Panc1 (cell line): ENCODE measurements around the gene PDE11A. TPM values are rescaled to one million over a fixed set of nuclear protein-coding genes. Genes with fewer than 3 reads are reported as not detected.
A peak's percentile ranks its signal among the peaks of the same experiment; 100 is the strongest.

Experiments used
- ATAC-seq: fragments of 200-7000 bp; cut with Tn5 transposase; 2 replicates; pipeline ENCODE4 v1.9.1; 2020; ENCODE audit warnings: mild to moderate bottlenecking, moderate library complexity
- BruUV-seq: library from RNA; stranded (reverse); fragments of 400-500 nt; replicated peaks from 2 replicates; lab custom pipeline; 2021; lab: Mats Ljungman, UMichigan
- CTCF ChIA-PET: fragments of 300-600 bp; sonication (Branson Sonifier 250); formaldehyde crosslinking; loops from one replicate; lab custom pipeline; 2022; ENCODE audit warnings: antibody characterized with exemption; lab: Charles Lee
- POLR2A ChIA-PET: fragments of 300-600 bp; sonication (Branson Sonifier 250); formaldehyde crosslinking; loops from one replicate; lab custom pipeline; 2022; ENCODE audit warnings: antibody characterized with exemption; lab: Charles Lee
- DNase-seq: peaks from one replicate; pipeline ENCODE4 v3.0.0-alpha.2; 2010; ENCODE audit warnings: low read depth, low spot score
- H3K27ac ChIP-seq: 2 replicates; pipeline ENCODE4 v1.5.1; 2011; ENCODE audit warnings: mild to moderate bottlenecking, low read length, inconsistent platforms
- H3K27me3 ChIP-seq: fragments of 200-500 bp; sonication (Bioruptor generic); 2 replicates; pipeline ENCODE4 v1.6.0; 2014; ENCODE audit warnings: low read length, inconsistent platforms; ENCODE audit not compliant: control insufficient read depth, insufficient read depth
- H3K36me3 ChIP-seq: fragments of 200-500 bp; sonication (Bioruptor generic); 2 replicates; pipeline ENCODE4 v1.5.1; 2014; ENCODE audit warnings: inconsistent platforms, mild to moderate bottlenecking, low read length, moderate library complexity; ENCODE audit not compliant: control insufficient read depth, insufficient read depth
- H3K4me1 ChIP-seq: 2 replicates; pipeline ENCODE4 v1.5.1; 2011; ENCODE audit warnings: inconsistent platforms, mild to moderate bottlenecking, low read length, moderate library complexity; ENCODE audit not compliant: control insufficient read depth, insufficient read depth
- H3K4me3 ChIP-seq, 2 experiments: 2 replicates each; pipeline ENCODE4 v1.5.1; 2011 to 2012; ENCODE audit warnings: low read depth in 2 of 2, low read length in 2 of 2, mild to moderate bottlenecking in 2 of 2, inconsistent platforms in 1 of 2, moderate library complexity in 1 of 2
- H3K9me3 ChIP-seq: fragments of 200-500 bp; sonication (Bioruptor generic); 2 replicates; pipeline ENCODE4 v1.5.1; 2014; ENCODE audit warnings: low read depth, mild to moderate bottlenecking, inconsistent platforms, low read length, moderate library complexity; ENCODE audit not compliant: control insufficient read depth, insufficient read depth
- CTCF ChIP-seq: fragments of 450-650 bp; IDR thresholded peaks from 2 replicates; pipeline ENCODE4 v1.5.1; 2017; ENCODE audit warnings: mild to moderate bottlenecking
- POLR2AphosphoS5 ChIP-seq: IDR thresholded peaks from 2 replicates; pipeline ENCODE4 v1.6.1; 2012; ENCODE audit warnings: mild to moderate bottlenecking, low read depth, low read length, moderate library complexity
- REST ChIP-seq, 2 experiments: IDR thresholded peaks; 2 replicates each; pipeline ENCODE4 v1.6.1; 2011 to 2012; ENCODE audit warnings: low read depth in 2 of 2, control low read depth in 1 of 2, low read length in 1 of 2, mild to moderate bottlenecking in 1 of 2, moderate library complexity in 1 of 2; ENCODE audit not compliant: insufficient read depth in 1 of 2
- SIN3A ChIP-seq: IDR thresholded peaks from 2 replicates; pipeline ENCODE4 v1.6.1; 2012; ENCODE audit warnings: low read depth, mild to moderate bottlenecking, low read length, moderate library complexity, borderline replicate concordance; ENCODE audit not compliant: insufficient read depth
- TCF7L2 ChIP-seq: IDR thresholded peaks from 2 replicates; pipeline ENCODE4 v1.6.1; 2011; ENCODE audit warnings: mild to moderate bottlenecking, low read depth, low read length, inconsistent platforms
- in situ Hi-C: cut with HindIII; loops from 2 replicates; pipeline ENCODE4 v1.10.0; 2016; ENCODE audit warnings: low sequenced_read_pairs, low pct_unique_long_range_greater_than_20kb
- intact Hi-C: fragments of 100-400 bp; cut with micrococcal nuclease; formaldehyde crosslinking; loops from one replicate; pipeline ENCODE4 v1.10.0; 2022; ENCODE audit not compliant: unreplicated experiment
- total RNA-seq: library from RNA; stranded (reverse); gene quantifications from one replicate; pipeline ENCODE4 v1.2.1, GENCODE V29; 2021; ENCODE audit not compliant: unreplicated experiment

Gene PDE11A
- total RNA-seq, 1 experiment from 2014 or later, result not detected

- in situ Hi-C loops, result no loop called here
- H3K27ac ChIP-seq, result no peak overlapping the region
- no peaks in the 10 kb centered on the region for H3K36me3 ChIP-seq
- intact Hi-C loops, result loop anchor here (10.0 kb wide), 1 partner anchor 615 kb away; no protein-coding TSS in a partner anchor
- no peaks in the 10 kb centered on the region; the same call in 1 of the 2 replicates for H3K27me3 ChIP-seq
- BruUV-seq, result no TSS peak
- CTCF ChIA-PET, result interaction anchor here (0.5 to 0.9 kb wide), 3 partner anchors 10 to 1099 kb away, joined by 3 read pairs; no protein-coding TSS in a partner anchor
- no peak overlapping the region for H3K4me3 ChIP-seq
- POLR2A ChIA-PET, result no interaction called here
- DNase-seq (no peak), ATAC-seq (no peak)
- peaks cover 5% of the 10 kb centered on the region; the same call in 1 of the 2 replicates for H3K4me1 ChIP-seq
- TF ChIP-seq REST (IDR thresholded peaks at IDR 0.05; ENCODE audit: insufficient read depth in 1 of 2, low read depth in 2 of 2, low read length in 1 of 2) (no peak), SIN3A (no peak), TCF7L2 (no peak), CTCF (no peak), POLR2AphosphoS5 (no peak)
- H3K9me3 ChIP-seq, result no peaks in the 10 kb centered on the region
These were observed 313.1 kb downstream of the PDE11A start for GRCh38 chr2:177759443-177759842.

- intact Hi-C loops, result loop anchor here (10.0 kb wide), 1 partner anchor 614 kb away; no protein-coding TSS in a partner anchor
- ATAC-seq (peak; percentile 74), DNase-seq (peak; percentile 8)
- no TSS peak for BruUV-seq
- H3K4me1 ChIP-seq, result peaks cover 5% of the 10 kb centered on the region; the same call in 1 of the 2 replicates
- TF ChIP-seq POLR2AphosphoS5 (no peak), SIN3A (no peak), TCF7L2 (no peak), CTCF (peak; percentile 70), REST (IDR thresholded peaks at IDR 0.05; ENCODE audit: insufficient read depth in 1 of 2, low read depth in 2 of 2, low read length in 1 of 2) (no peak)
- no peaks in the 10 kb centered on the region; the same call in 1 of the 2 replicates for H3K27me3 ChIP-seq
- in situ Hi-C loops, result no loop called here
- no peak overlapping the region for H3K4me3 ChIP-seq
- H3K27ac ChIP-seq, result no peak overlapping the region
- ChIA-PET CTCF (interaction anchor here (0.5 to 0.9 kb wide), 4 partner anchors 10 to 1098 kb away, joined by 3 read pairs; no protein-coding TSS in a partner anchor), POLR2A (no interaction called here)
- no peaks in the 10 kb centered on the region for H3K36me3 ChIP-seq
- no peaks in the 10 kb centered on the region for H3K9me3 ChIP-seq
These were observed 313.8 kb downstream of the PDE11A start for GRCh38 chr2:177758591-177759371.
